OCI-LY1 (cell line): ENCODE results near the gene INTS12.

Experiments
- CTCF ChIP-seq: fragments of 200-600 bp; sonication (generic), shearing (Covaris generic); IDR thresholded peaks from 2 replicates; pipeline ENCODE4 v1.5.1; 2017; ENCODE audit warnings: mild to moderate bottlenecking, antibody characterized with exemption, low read length, moderate library complexity, mixed read lengths
- EZH2 ChIP-seq: fragments of 200-600 bp; sonication (generic), shearing (Covaris generic); IDR thresholded peaks from 2 replicates; pipeline ENCODE4 v1.8.0; 2017; ENCODE audit warnings: borderline replicate concordance, mixed run types, mild to moderate bottlenecking, antibody characterized with exemption, low read length, moderate library complexity, mixed read lengths

GRCh38 chr4:105662935-105663675 is 45.4 kb downstream of the INTS12 start:
- TF ChIP-seq CTCF = no peak
- no peak for TF ChIP-seq EZH2
